ENCODE results near the gene ZXDC. TPM values are rescaled to one million over a fixed set of nuclear protein-coding genes. Genes with fewer than 3 reads are reported as not detected.

ZXDC gene
- total RNA-seq, 1 donor from 2014 or later = 26.6 TPM

GRCh38 chr3:126463521-126463920 is 12.2 kb downstream of the ZXDC start:
- no peak for TF ChIP-seq CTCF (IDR thresholded peaks at IDR 0.05)
- peaks cover 44% of the 10 kb centered on the region for H3K36me3 Mint-ChIP-seq (ENCODE audit: low read depth)
- DNase-seq (ENCODE audit: low spot score) = no peak
- H3K4me1 Mint-ChIP-seq (ENCODE audit: low read depth) = no peaks in the 10 kb centered on the region
- H3K4me3 Mint-ChIP-seq (ENCODE audit: unreplicated experiment) = no peak overlapping the region
- H3K27me3 Mint-ChIP-seq (ENCODE audit: low read depth) = no peaks in the 10 kb centered on the region
- no peak overlapping the region for H3K27ac Mint-ChIP-seq (ENCODE audit: unreplicated experiment)
- H3K9me3 Mint-ChIP-seq (ENCODE audit: low read depth) = no peaks in the 10 kb centered on the region

- no peak for DNase-seq (ENCODE audit: low spot score)
- Mint-ChIP-seq H3K36me3 (ENCODE audit: low read depth) (peaks cover 44% of the 10 kb centered on the region), H3K27me3 (ENCODE audit: low read depth) (no peaks in the 10 kb centered on the region), H3K4me3 (ENCODE audit: unreplicated experiment) (no peak overlapping the region), H3K4me1 (ENCODE audit: low read depth) (no peaks in the 10 kb centered on the region), H3K9me3 (ENCODE audit: low read depth) (no peaks in the 10 kb centered on the region), H3K27ac (ENCODE audit: unreplicated experiment) (no peak overlapping the region)
- TF ChIP-seq CTCF (IDR thresholded peaks at IDR 0.05) = no peak
Measured at GRCh38 chr3:126461450-126462070, 14.1 kb downstream of the ZXDC start.

GRCh38 chr3:126460381-126460780 is 15.3 kb downstream of the ZXDC start:
- Mint-ChIP-seq H3K4me1 (ENCODE audit: low read depth) (no peaks in the 10 kb centered on the region), H3K36me3 (ENCODE audit: low read depth) (peaks cover 36% of the 10 kb centered on the region), H3K27me3 (ENCODE audit: low read depth) (no peaks in the 10 kb centered on the region), H3K27ac (ENCODE audit: unreplicated experiment) (no peak overlapping the region), H3K9me3 (ENCODE audit: low read depth) (no peaks in the 10 kb centered on the region), H3K4me3 (ENCODE audit: unreplicated experiment) (no peak overlapping the region)
- no peak for TF ChIP-seq CTCF (IDR thresholded peaks at IDR 0.05)
- no peak for DNase-seq (ENCODE audit: low spot score)

GRCh38 chr3:126459763-126460127 is 15.9 kb downstream of the ZXDC start:
- H3K27ac Mint-ChIP-seq (ENCODE audit: unreplicated experiment) = no peak overlapping the region
- peaks cover 33% of the 10 kb centered on the region for H3K36me3 Mint-ChIP-seq (ENCODE audit: low read depth)
- no peaks in the 10 kb centered on the region for H3K27me3 Mint-ChIP-seq (ENCODE audit: low read depth)
- DNase-seq (ENCODE audit: low spot score) = no peak
- no peaks in the 10 kb centered on the region for H3K4me1 Mint-ChIP-seq (ENCODE audit: low read depth)
- no peaks in the 10 kb centered on the region for H3K9me3 Mint-ChIP-seq (ENCODE audit: low read depth)
- H3K4me3 Mint-ChIP-seq (ENCODE audit: unreplicated experiment) = no peak overlapping the region
- TF ChIP-seq CTCF (IDR thresholded peaks at IDR 0.05) = no peak

GRCh38 chr3:126459111-126459762 is 16.5 kb downstream of the ZXDC start:
- TF ChIP-seq CTCF (IDR thresholded peaks at IDR 0.05) = no peak
- Mint-ChIP-seq H3K27me3 (ENCODE audit: low read depth) (no peaks in the 10 kb centered on the region), H3K27ac (ENCODE audit: unreplicated experiment) (no peak overlapping the region), H3K4me1 (ENCODE audit: low read depth) (no peaks in the 10 kb centered on the region), H3K36me3 (ENCODE audit: low read depth) (peaks cover 33% of the 10 kb centered on the region), H3K4me3 (ENCODE audit: unreplicated experiment) (no peak overlapping the region), H3K9me3 (ENCODE audit: low read depth) (no peaks in the 10 kb centered on the region)
- DNase-seq (ENCODE audit: low spot score) = no peak

Data from chondrocyte (in vitro differentiated cells).